ENCODE measurements around the gene NRXN3. TPM values are rescaled to one million over a fixed set of nuclear protein-coding genes. Genes with fewer than 3 reads are reported as not detected.

Gene NRXN3
- total RNA-seq, 1 donor from 2014 or later, result 4.8 TPM

GRCh38 chr14:79298373-79298772 is 1128.2 kb downstream of the NRXN3 start:
- DNase-seq (ENCODE audit: extremely low read depth, low read depth, low spot score), result no peak

- DNase-seq (ENCODE audit: extremely low read depth, low read depth, low spot score), result no peak
Measured at GRCh38 chr14:79299162-79299561, 1129.0 kb downstream of the NRXN3 start.

- DNase-seq (ENCODE audit: extremely low read depth, low read depth, low spot score), result no peak
Measured at GRCh38 chr14:79304279-79304678, 1134.1 kb downstream of the NRXN3 start.

- DNase-seq (ENCODE audit: extremely low read depth, low read depth, low spot score), result no peak
Measured at GRCh38 chr14:79306546-79306945, 1136.4 kb downstream of the NRXN3 start.

- no peak for DNase-seq (ENCODE audit: extremely low read depth, low read depth, low spot score)
Measured at GRCh38 chr14:79318371-79318770, 1148.2 kb downstream of the NRXN3 start.

GRCh38 chr14:79320561-79320960 is 1150.4 kb downstream of the NRXN3 start:
- no peak for DNase-seq (ENCODE audit: extremely low read depth, low read depth, low spot score)

GRCh38 chr14:79321070-79321469 is 1150.9 kb downstream of the NRXN3 start:
- no peak for DNase-seq (ENCODE audit: extremely low read depth, low read depth, low spot score)

GRCh38 chr14:79325071-79325470 is 1154.9 kb downstream of the NRXN3 start:
- DNase-seq (ENCODE audit: extremely low read depth, low read depth, low spot score), result no peak

- no peak for DNase-seq (ENCODE audit: extremely low read depth, low read depth, low spot score)
Measured at GRCh38 chr14:79325557-79325956, 1155.4 kb downstream of the NRXN3 start.

- DNase-seq (ENCODE audit: extremely low read depth, low read depth, low spot score), result no peak
Measured at GRCh38 chr14:79328863-79329262, 1158.7 kb downstream of the NRXN3 start.

GRCh38 chr14:79331830-79332229 is 1161.7 kb downstream of the NRXN3 start:
- no peak for DNase-seq (ENCODE audit: extremely low read depth, low read depth, low spot score)

- no peak for DNase-seq (ENCODE audit: extremely low read depth, low read depth, low spot score)
Measured at GRCh38 chr14:79332504-79333197, 1162.5 kb downstream of the NRXN3 start.

GRCh38 chr14:79333198-79333546 is 1163.0 kb downstream of the NRXN3 start:
- no peak for DNase-seq (ENCODE audit: extremely low read depth, low read depth, low spot score)

- DNase-seq (ENCODE audit: extremely low read depth, low read depth, low spot score), result no peak
Measured at GRCh38 chr14:79334272-79334671, 1164.1 kb downstream of the NRXN3 start.

GRCh38 chr14:79337761-79338160 is 1167.6 kb downstream of the NRXN3 start:
- no peak for DNase-seq (ENCODE audit: extremely low read depth, low read depth, low spot score)

GRCh38 chr14:79342942-79343341 is 1172.8 kb downstream of the NRXN3 start:
- no peak for DNase-seq (ENCODE audit: extremely low read depth, low read depth, low spot score)

GRCh38 chr14:79351011-79351410 is 1180.8 kb downstream of the NRXN3 start:
- no peak for DNase-seq (ENCODE audit: extremely low read depth, low read depth, low spot score)

- no peak for DNase-seq (ENCODE audit: extremely low read depth, low read depth, low spot score)
Measured at GRCh38 chr14:79352076-79352630, 1182.0 kb downstream of the NRXN3 start.

GRCh38 chr14:79354336-79354735 is 1184.2 kb downstream of the NRXN3 start:
- no peak for DNase-seq (ENCODE audit: extremely low read depth, low read depth, low spot score)

GRCh38 chr14:79356040-79356439 is 1185.9 kb downstream of the NRXN3 start:
- no peak for DNase-seq (ENCODE audit: extremely low read depth, low read depth, low spot score)

- no peak for DNase-seq (ENCODE audit: extremely low read depth, low read depth, low spot score)
Measured at GRCh38 chr14:79357307-79357706, 1187.1 kb downstream of the NRXN3 start.

- DNase-seq (ENCODE audit: extremely low read depth, low read depth, low spot score), result no peak
Measured at GRCh38 chr14:79363291-79363690, 1193.1 kb downstream of the NRXN3 start.

Data from glomerular endothelial cell (primary cell).